H9 (cell line): ENCODE measurements around the gene EPHA10. TPM values are rescaled to one million over a fixed set of nuclear protein-coding genes. Genes with fewer than 3 reads are reported as not detected.

Experiments
- DNase-seq: peaks from one replicate; pipeline ENCODE4 v3.0.0-alpha.2; 2017
- H2AFZ ChIP-seq: one replicate; pipeline ENCODE4 v1.6.1; 2013; ENCODE audit warnings: mild to moderate bottlenecking, low read length, control low read depth, moderate library complexity
- H2AK5ac ChIP-seq: 2 replicates; pipeline ENCODE4 v1.6.1; 2013; ENCODE audit warnings: low read length, control low read depth, mixed read lengths; ENCODE audit not compliant: insufficient read length
- H2BK120ac ChIP-seq: one replicate; pipeline ENCODE4 v1.6.1; 2013; ENCODE audit warnings: low read depth, mild to moderate bottlenecking, low read length, control low read depth, inconsistent platforms; ENCODE audit not compliant: poor library complexity, severe bottlenecking
- H2BK12ac ChIP-seq: 2 replicates; pipeline ENCODE4 v1.6.1; 2013; ENCODE audit warnings: low read length, control low read depth, mixed read lengths, low read depth; ENCODE audit not compliant: insufficient read length
- H2BK15ac ChIP-seq: 2 replicates; pipeline ENCODE4 v1.6.1; 2013; ENCODE audit warnings: low read depth, low read length, control low read depth
- H2BK20ac ChIP-seq: one replicate; pipeline ENCODE4 v1.6.1; 2013; ENCODE audit warnings: low read depth, mild to moderate bottlenecking, low read length, control low read depth, inconsistent platforms; ENCODE audit not compliant: poor library complexity, severe bottlenecking
- H2BK5ac ChIP-seq: 2 replicates; pipeline ENCODE4 v1.6.1; 2013; ENCODE audit warnings: low read length, control low read depth, mixed read lengths; ENCODE audit not compliant: insufficient read length
- H3K14ac ChIP-seq: 2 replicates; pipeline ENCODE4 v1.6.1; 2013; ENCODE audit warnings: low read length, control low read depth; ENCODE audit not compliant: insufficient read depth
- H3K18ac ChIP-seq: 2 replicates; pipeline ENCODE4 v1.6.1; 2013; ENCODE audit warnings: low read depth, mild to moderate bottlenecking, mixed read lengths, low read length, control low read depth; ENCODE audit not compliant: insufficient read length
- H3K23ac ChIP-seq: 2 replicates; pipeline ENCODE4 v1.6.1; 2013; ENCODE audit warnings: low read length, control low read depth, mixed read lengths, low read depth; ENCODE audit not compliant: insufficient read length
- H3K23me2 ChIP-seq: 2 replicates; pipeline ENCODE4 v1.6.1; 2013; ENCODE audit warnings: low read depth, mild to moderate bottlenecking, mixed read lengths, low read length, control low read depth; ENCODE audit not compliant: insufficient read length, poor library complexity, severe bottlenecking
- H3K27ac ChIP-seq: 2 replicates; pipeline ENCODE4 v1.5.1; 2013; ENCODE audit warnings: low read length, control low read depth, mixed read lengths, low read depth; ENCODE audit not compliant: insufficient read length
- H3K27me3 ChIP-seq: 2 replicates; pipeline ENCODE4 v1.6.1; 2013; ENCODE audit warnings: low read length, control low read depth, inconsistent platforms; ENCODE audit not compliant: insufficient read depth
- H3K4ac ChIP-seq: 2 replicates; pipeline ENCODE4 v1.6.1; 2013; ENCODE audit warnings: low read depth, mild to moderate bottlenecking, control low read depth, inconsistent platforms, low read length, moderate library complexity
- H3K4me1 ChIP-seq: 2 replicates; pipeline ENCODE4 v1.6.1; 2013; ENCODE audit warnings: low read length, control low read depth, inconsistent platforms; ENCODE audit not compliant: insufficient read depth
- H3K4me2 ChIP-seq: 2 replicates; pipeline ENCODE4 v1.6.1; 2013; ENCODE audit warnings: low read length, control low read depth, mixed read lengths; ENCODE audit not compliant: insufficient read length, insufficient read depth
- H3K56ac ChIP-seq: 2 replicates; pipeline ENCODE4 v1.6.1; 2013; ENCODE audit warnings: low read depth, mild to moderate bottlenecking, mixed read lengths, low read length, control low read depth; ENCODE audit not compliant: insufficient read length
- H3K79me1 ChIP-seq: 2 replicates; pipeline ENCODE4 v1.6.1; 2013; ENCODE audit warnings: low read depth, mild to moderate bottlenecking, moderate library complexity, low read length, control low read depth, inconsistent platforms; ENCODE audit not compliant: insufficient read depth, poor library complexity, severe bottlenecking
- H3K79me2 ChIP-seq: 2 replicates; pipeline ENCODE4 v1.6.1; 2013; ENCODE audit warnings: low read length, control low read depth, inconsistent platforms; ENCODE audit not compliant: insufficient read depth
- H3K9ac ChIP-seq: 2 replicates; pipeline ENCODE4 v1.6.1; 2013; ENCODE audit warnings: low read length, control low read depth, mixed read lengths; ENCODE audit not compliant: insufficient read length; ENCODE audit errors: extremely low read depth
- H3K9me3 ChIP-seq: one replicate; pipeline ENCODE4 v1.6.1; 2013; ENCODE audit warnings: low read depth, low read length, inconsistent platforms; ENCODE audit not compliant: control insufficient read depth
- H3T11ph ChIP-seq: one replicate; pipeline ENCODE4 v1.6.1; 2013; ENCODE audit warnings: mild to moderate bottlenecking, low read length, control low read depth, inconsistent platforms
- H4K20me1 ChIP-seq: one replicate; pipeline ENCODE4 v1.6.1; 2013; ENCODE audit not compliant: control insufficient read depth, insufficient read length, insufficient read depth
- H4K5ac ChIP-seq: 2 replicates; pipeline ENCODE4 v1.6.1; 2013; ENCODE audit warnings: low read depth, mild to moderate bottlenecking, mixed read lengths, low read length, control low read depth; ENCODE audit not compliant: insufficient read length
- H4K8ac ChIP-seq: replicated peaks from 2 replicates; pipeline ENCODE4 v1.6.1; 2013; ENCODE audit warnings: low read length, control low read depth, mixed read lengths, low read depth; ENCODE audit not compliant: insufficient read length
- H4K91ac ChIP-seq: 2 replicates; pipeline ENCODE4 v1.6.1; 2013; ENCODE audit warnings: low read depth, mild to moderate bottlenecking, moderate library complexity, mixed read lengths, low read length, control low read depth; ENCODE audit not compliant: insufficient read length
- H3K27ac Mint-ChIP-seq, 3 experiments: 2 replicates in 2 of 3; 3 replicates in 1 of 3; pipeline ENCODE4 v1.8.0; 2020 to 2021; ENCODE audit warnings: mixed read lengths in 3 of 3, mild to moderate bottlenecking in 1 of 3, moderate library complexity in 1 of 3
- H3K27me3 Mint-ChIP-seq: 2 replicates; pipeline ENCODE4 v1.8.0; 2021; ENCODE audit warnings: low read depth, mild to moderate bottlenecking, moderate library complexity, mixed read lengths
- H3K36me3 Mint-ChIP-seq, 3 experiments: 2 replicates in 2 of 3; 3 replicates in 1 of 3; pipeline ENCODE4 v1.8.0; 2020 to 2021; ENCODE audit warnings: low read depth in 3 of 3, mixed read lengths in 3 of 3; ENCODE audit not compliant: insufficient read depth in 1 of 3
- H3K4me1 Mint-ChIP-seq, 2 experiments: 2 replicates each; pipeline ENCODE4 v1.8.0; 2020; ENCODE audit warnings: mixed read lengths in 2 of 2
- H3K4me3 Mint-ChIP-seq, 2 experiments: 2 replicates in 1 of 2; 3 replicates in 1 of 2; pipeline ENCODE4 v1.8.0; 2020 to 2021; ENCODE audit warnings: mild to moderate bottlenecking in 2 of 2, mixed read lengths in 2 of 2, moderate library complexity in 1 of 2
- H3K9me3 Mint-ChIP-seq, 2 experiments: 2 replicates in 1 of 2; 3 replicates in 1 of 2; pipeline ENCODE4 v1.8.0; 2020; ENCODE audit warnings: mild to moderate bottlenecking in 2 of 2, mixed read lengths in 2 of 2, moderate library complexity in 1 of 2
- WGBS: extraction: QIAGEN DNeasy Blood & Tissue Kit; methylation state at CpG from one replicate; pipeline ENCODE4 v1.1.7; 2013; ENCODE audit warnings: missing lambda C conversion rate, low lambda C conversion rate, mixed read lengths; ENCODE audit not compliant: insufficient read length; ENCODE audit errors: extremely low coverage; 5-methylcytosine and 5-hydroxymethylcytosine counted together
- total RNA-seq: library from RNA; stranded (reverse); gene quantifications from 2 replicates; pipeline ENCODE4 v1.2.1, GENCODE V29; 2021
- TF ChIP-seq, protein P1 (sequence below): fragments of 200-600 bp; sonication (generic); conservative IDR thresholded peaks from 3 replicates; pipeline ENCODE4 v1.8.0; 2021; ENCODE audit warnings: antibody characterized with exemption, mild to moderate bottlenecking

The EPHA10 gene
- total RNA-seq, 1 experiment from 2014 or later, result 0.96 TPM

- DNase-seq, result no peak
- no peaks in the 10 kb centered on the region; a peak in 1 of 7 replicates for H3K36me3 Mint-ChIP-seq
Observed at GRCh38 chr1:37730376-37730775, 34.5 kb downstream of the EPHA10 start.

More at GRCh38 chr1:37730376-37730775, 34.5 kb downstream of the EPHA10 start:
- Histone ChIP-seq H4K20me1 (no peaks in the 10 kb centered on the region), H3K23ac (no peak overlapping the region), H4K8ac (no peak overlapping the region), H2AFZ (no peak overlapping the region), H2BK20ac (no peak overlapping the region), H4K5ac (no peak overlapping the region), H3K79me2 (no peaks in the 10 kb centered on the region), H3K27ac (no peak overlapping the region), H3K23me2 (peaks cover 4% of the 10 kb centered on the region), H3K9me3 (no peaks in the 10 kb centered on the region), H3K4me1 (no peaks in the 10 kb centered on the region), H3K56ac (no peak overlapping the region), H2BK15ac (no peak overlapping the region), H3K4ac (no peak overlapping the region), H2AK5ac (no peak overlapping the region), H2BK5ac (no peak overlapping the region), H3T11ph (no peak overlapping the region), H3K18ac (no peak overlapping the region), H4K91ac (no peak overlapping the region), H3K79me1 (no peaks in the 10 kb centered on the region), H2BK12ac (no peak overlapping the region), H3K27me3 (no peaks in the 10 kb centered on the region), H2BK120ac (no peak overlapping the region), H3K4me2 (no peak overlapping the region), H3K9ac (no peak overlapping the region), H3K14ac (no peak overlapping the region)
- Mint-ChIP-seq H3K9me3 (no peaks in the 10 kb centered on the region), H3K27me3 (peaks cover 49% of the 10 kb centered on the region), H3K4me1 (peaks cover 2 to 6% of the 10 kb centered on the region in 2 experiments; a peak in 2 of 4 replicates), H3K4me3 (no peak overlapping the region), H3K27ac (no peak overlapping the region)
- WGBS, result no CpG with 5 or more reads among the region's 5 CpGs
- TF ChIP-seq, protein P1, sequence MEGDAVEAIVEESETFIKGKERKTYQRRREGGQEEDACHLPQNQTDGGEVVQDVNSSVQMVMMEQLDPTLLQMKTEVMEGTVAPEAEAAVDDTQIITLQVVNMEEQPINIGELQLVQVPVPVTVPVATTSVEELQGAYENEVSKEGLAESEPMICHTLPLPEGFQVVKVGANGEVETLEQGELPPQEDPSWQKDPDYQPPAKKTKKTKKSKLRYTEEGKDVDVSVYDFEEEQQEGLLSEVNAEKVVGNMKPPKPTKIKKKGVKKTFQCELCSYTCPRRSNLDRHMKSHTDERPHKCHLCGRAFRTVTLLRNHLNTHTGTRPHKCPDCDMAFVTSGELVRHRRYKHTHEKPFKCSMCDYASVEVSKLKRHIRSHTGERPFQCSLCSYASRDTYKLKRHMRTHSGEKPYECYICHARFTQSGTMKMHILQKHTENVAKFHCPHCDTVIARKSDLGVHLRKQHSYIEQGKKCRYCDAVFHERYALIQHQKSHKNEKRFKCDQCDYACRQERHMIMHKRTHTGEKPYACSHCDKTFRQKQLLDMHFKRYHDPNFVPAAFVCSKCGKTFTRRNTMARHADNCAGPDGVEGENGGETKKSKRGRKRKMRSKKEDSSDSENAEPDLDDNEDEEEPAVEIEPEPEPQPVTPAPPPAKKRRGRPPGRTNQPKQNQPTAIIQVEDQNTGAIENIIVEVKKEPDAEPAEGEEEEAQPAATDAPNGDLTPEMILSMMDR, result no peak
